GM23338 (cell line): ENCODE measurements around the gene FBXO46. TPM values are rescaled to one million over a fixed set of nuclear protein-coding genes. Genes with fewer than 3 reads are reported as not detected.

ENCODE experiments used
- ATAC-seq: fragments of 200-7000 bp; cut with Tn5 transposase; 3 replicates; pipeline ENCODE4 v1.9.1; 2020
- DNase-seq: peaks from one replicate; pipeline ENCODE4 v3.0.0-alpha.2; 2015; ENCODE audit warnings: low spot score
- H2AFZ ChIP-seq: fragments of 200-600 bp; sonication (generic); 2 replicates; pipeline ENCODE4 v1.8.0; 2016; ENCODE audit warnings: antibody characterized with exemption, mild to moderate bottlenecking, moderate library complexity
- H3F3A ChIP-seq: fragments of 200-600 bp; sonication (generic); replicated peaks from 2 replicates; pipeline ENCODE4 v1.8.0; 2017; ENCODE audit warnings: antibody characterized with exemption, mixed run types, low read depth
- H3K27ac ChIP-seq: fragments of 200-600 bp; sonication (generic); 2 replicates; pipeline ENCODE4 v1.6.1; 2016; ENCODE audit warnings: low read depth
- H3K27me3 ChIP-seq: fragments of 200-600 bp; sonication (generic); 2 replicates; pipeline ENCODE4 v1.8.0; 2016; ENCODE audit warnings: mild to moderate bottlenecking, mixed run types, moderate library complexity; ENCODE audit not compliant: insufficient read depth
- H3K36me3 ChIP-seq: fragments of 200-600 bp; sonication (generic); 2 replicates; pipeline ENCODE4 v1.8.0; 2016; ENCODE audit warnings: mild to moderate bottlenecking; ENCODE audit not compliant: insufficient read depth
- H3K4me1 ChIP-seq: fragments of 200-600 bp; sonication (generic); 2 replicates; pipeline ENCODE4 v1.8.0; 2016; ENCODE audit warnings: mild to moderate bottlenecking, moderate library complexity; ENCODE audit not compliant: insufficient read depth
- H3K4me2 ChIP-seq: fragments of 200-600 bp; sonication (generic); 2 replicates; pipeline ENCODE4 v1.7.1; 2017; ENCODE audit warnings: mixed run types
- H3K4me3 ChIP-seq: fragments of 200-600 bp; sonication (generic); 2 replicates; pipeline ENCODE4 v1.6.1; 2016; ENCODE audit warnings: mixed run types
- H3K79me2 ChIP-seq: fragments of 200-600 bp; sonication (generic); replicated peaks from 2 replicates; pipeline ENCODE4 v1.8.0; 2017; ENCODE audit warnings: mild to moderate bottlenecking; ENCODE audit not compliant: insufficient read depth
- H3K9me2 ChIP-seq: fragments of 200-600 bp; sonication (generic); 2 replicates; pipeline ENCODE4 v1.8.0; 2017; ENCODE audit not compliant: insufficient read depth
- H4K20me1 ChIP-seq: fragments of 200-600 bp; sonication (generic); replicated peaks from 2 replicates; pipeline ENCODE4 v1.8.0; 2017; ENCODE audit warnings: mild to moderate bottlenecking; ENCODE audit not compliant: insufficient read depth
- H3K27ac Mint-ChIP-seq: 2 replicates; pipeline ENCODE4 v1.8.0; 2020; ENCODE audit warnings: inconsistent platforms, mild to moderate bottlenecking, moderate library complexity, mixed read lengths
- H3K27me3 Mint-ChIP-seq: 3 replicates; pipeline ENCODE4 v1.8.0; 2022; ENCODE audit warnings: low read depth, mild to moderate bottlenecking, moderate library complexity, mixed read lengths, inconsistent platforms; ENCODE audit not compliant: insufficient read depth, poor library complexity
- H3K36me3 Mint-ChIP-seq: 3 replicates; pipeline ENCODE4 v1.8.0; 2021; ENCODE audit warnings: low read depth, mild to moderate bottlenecking, inconsistent platforms, moderate library complexity, mixed read lengths
- H3K4me1 Mint-ChIP-seq: 3 replicates; pipeline ENCODE4 v1.8.0; 2020; ENCODE audit warnings: mild to moderate bottlenecking, inconsistent platforms, mixed read lengths
- H3K4me3 Mint-ChIP-seq: 3 replicates; pipeline ENCODE4 v1.8.0; 2021; ENCODE audit warnings: moderate library complexity, mild to moderate bottlenecking, inconsistent platforms, mixed read lengths
- H3K9me3 Mint-ChIP-seq: 3 replicates; pipeline ENCODE4 v1.8.0; 2020; ENCODE audit warnings: moderate library complexity, mild to moderate bottlenecking, inconsistent platforms, mixed read lengths
- CREB1 ChIP-seq: fragments of 250-450 bp; sonication (Bioruptor Pico); IDR thresholded peaks from 2 replicates; pipeline ENCODE4 v1.5.0; 2020; ENCODE audit warnings: low read depth, mild to moderate bottlenecking, moderate library complexity
- EZH2 ChIP-seq: fragments of 200-600 bp; sonication (generic); IDR thresholded peaks from one replicate; pipeline ENCODE4 v1.8.0; 2017; ENCODE audit warnings: antibody characterized with exemption, mild to moderate bottlenecking, low read depth; ENCODE audit not compliant: unreplicated experiment
- EZH2phosphoT487 ChIP-seq: fragments of 200-600 bp; sonication (generic); IDR thresholded peaks from one replicate; pipeline ENCODE4 v1.8.1; 2018; ENCODE audit warnings: antibody characterized with exemption; ENCODE audit not compliant: unreplicated experiment
- JUNB ChIP-seq: IDR thresholded peaks from one replicate; pipeline ENCODE4 v1.6.1; 2016; ENCODE audit warnings: antibody characterized with exemption; ENCODE audit not compliant: unreplicated experiment
- NANOG ChIP-seq: IDR thresholded peaks from 2 replicates; pipeline ENCODE4 v1.6.1; 2016; ENCODE audit warnings: antibody characterized with exemption, borderline replicate concordance
- POLR2AphosphoS5 ChIP-seq: IDR thresholded peaks from 2 replicates; pipeline ENCODE4 v1.6.1; 2016; ENCODE audit warnings: antibody characterized with exemption, low read depth
- STAT1 ChIP-seq: IDR thresholded peaks from one replicate; pipeline ENCODE4 v1.6.1; 2016; ENCODE audit warnings: antibody characterized with exemption; ENCODE audit not compliant: unreplicated experiment
- ZNF114 ChIP-seq: fragments of 250-450 bp; sonication (Bioruptor Pico); IDR thresholded peaks from 2 replicates; pipeline ENCODE4 v1.5.0; 2020; ENCODE audit warnings: mild to moderate bottlenecking, moderate library complexity
- ZNF331 ChIP-seq: fragments of 250-450 bp; sonication (Bioruptor Pico); IDR thresholded peaks from 2 replicates; pipeline ENCODE4 v1.5.0; 2020; ENCODE audit warnings: low read depth, mild to moderate bottlenecking, moderate library complexity
- polyA plus RNA-seq: library from polyadenylated mRNA; unstranded; fragments of >200 nt; fragmentation: Nextera tagmentation; extraction: Ambion mirVana; gene quantifications from 2 replicates; pipeline ENCODE4 v1.2.1, GENCODE V29; 2016
- total RNA-seq: library from RNA; depleted of rRNA; stranded (reverse); fragments of >200 nt; shearing (Covaris generic); gene quantifications from 2 replicates; pipeline ENCODE4 v1.2.3, GENCODE V29; 2014
- TF ChIP-seq, protein P1 (sequence below): fragments of 250-450 bp; sonication (Bioruptor Pico); IDR thresholded peaks from 2 replicates; pipeline ENCODE4 v1.5.0; 2020; ENCODE audit warnings: mild to moderate bottlenecking, moderate library complexity
- TF ChIP-seq, protein P2 (sequence below), 2 experiments: fragments of 200-600 bp in 1 of 2; sonication (generic) in 1 of 2; conservative IDR thresholded peaks; 2 replicates each; pipeline versions ENCODE4 v1.5.1 to v1.6.1; 2016 to 2017; ENCODE audit warnings: antibody characterized with exemption in 2 of 2, low read depth in 2 of 2, mild to moderate bottlenecking in 2 of 2, moderate library complexity in 1 of 2
- TF ChIP-seq, protein P3 (sequence below): IDR thresholded peaks from 2 replicates; pipeline ENCODE4 v1.6.1; 2016; ENCODE audit warnings: antibody characterized with exemption
- TF ChIP-seq, protein P4 (sequence below): IDR thresholded peaks from one replicate; pipeline ENCODE4 v1.6.1; 2018; ENCODE audit warnings: antibody characterized with exemption; ENCODE audit not compliant: unreplicated experiment

The FBXO46 gene
- total and polyA plus RNA-seq, 2 experiments from 2014 or later, result 9.4 to 35.8 TPM

DNA sequence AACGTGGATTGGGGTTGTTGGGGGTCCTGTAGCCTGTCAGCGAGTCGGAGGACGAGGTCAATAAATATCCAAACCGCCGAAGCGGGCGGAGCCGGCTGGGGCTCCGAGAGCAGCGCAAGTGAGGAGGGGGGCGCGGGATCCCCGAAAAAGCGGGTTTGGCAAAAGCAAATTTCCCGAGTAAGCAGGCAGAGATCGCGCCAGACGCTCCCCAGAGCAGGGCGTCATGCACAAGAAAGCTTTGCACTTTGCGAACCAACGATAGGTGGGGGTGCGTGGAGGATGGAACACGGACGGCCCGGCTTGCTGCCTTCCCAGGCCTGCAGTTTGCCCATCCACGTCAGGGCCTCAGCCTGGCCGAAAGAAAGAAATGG, 39.1 kb upstream of the FBXO46 start:
- DNase-seq, result peak; percentile 44
- Histone ChIP-seq H3K36me3 (0 out of 2 replicates have a peak, but pooled peaks cover 3% of the 10 kb centered on the region), H3K79me2 (no peaks in the 10 kb centered on the region), H3K4me3 (peak overlapping the region; percentile 76), H3K4me1 (peaks cover 26% of the 10 kb centered on the region), H3K27ac (peak overlapping the region; percentile 97), H4K20me1 (peaks cover 3% of the 10 kb centered on the region; the same call in 1 of the 2 replicates), H3K27me3 (no peaks in the 10 kb centered on the region), H3K4me2 (peak overlapping the region; percentile 99), H3K9me2 (no peaks in the 10 kb centered on the region), H2AFZ (no peak overlapping the region), H3F3A (peaks cover 25% of the 10 kb centered on the region)
- H3K4me3 Mint-ChIP-seq, result peak overlapping the region; percentile 91
- no peaks in the 10 kb centered on the region for H3K9me3 Mint-ChIP-seq
- TF ChIP-seq POLR2AphosphoS5 (no peak; the same call in 1 of the 2 replicates), ZNF114 (CRISPR knock-in tag) (no peak), NANOG (no peak), STAT1 (no peak), EZH2phosphoT487 (no peak), EZH2 (no peak), ZNF331 (CRISPR knock-in tag) (no peak), CREB1 (CRISPR knock-in tag) (no peak), JUNB (no peak)
- TF ChIP-seq, protein P1, sequence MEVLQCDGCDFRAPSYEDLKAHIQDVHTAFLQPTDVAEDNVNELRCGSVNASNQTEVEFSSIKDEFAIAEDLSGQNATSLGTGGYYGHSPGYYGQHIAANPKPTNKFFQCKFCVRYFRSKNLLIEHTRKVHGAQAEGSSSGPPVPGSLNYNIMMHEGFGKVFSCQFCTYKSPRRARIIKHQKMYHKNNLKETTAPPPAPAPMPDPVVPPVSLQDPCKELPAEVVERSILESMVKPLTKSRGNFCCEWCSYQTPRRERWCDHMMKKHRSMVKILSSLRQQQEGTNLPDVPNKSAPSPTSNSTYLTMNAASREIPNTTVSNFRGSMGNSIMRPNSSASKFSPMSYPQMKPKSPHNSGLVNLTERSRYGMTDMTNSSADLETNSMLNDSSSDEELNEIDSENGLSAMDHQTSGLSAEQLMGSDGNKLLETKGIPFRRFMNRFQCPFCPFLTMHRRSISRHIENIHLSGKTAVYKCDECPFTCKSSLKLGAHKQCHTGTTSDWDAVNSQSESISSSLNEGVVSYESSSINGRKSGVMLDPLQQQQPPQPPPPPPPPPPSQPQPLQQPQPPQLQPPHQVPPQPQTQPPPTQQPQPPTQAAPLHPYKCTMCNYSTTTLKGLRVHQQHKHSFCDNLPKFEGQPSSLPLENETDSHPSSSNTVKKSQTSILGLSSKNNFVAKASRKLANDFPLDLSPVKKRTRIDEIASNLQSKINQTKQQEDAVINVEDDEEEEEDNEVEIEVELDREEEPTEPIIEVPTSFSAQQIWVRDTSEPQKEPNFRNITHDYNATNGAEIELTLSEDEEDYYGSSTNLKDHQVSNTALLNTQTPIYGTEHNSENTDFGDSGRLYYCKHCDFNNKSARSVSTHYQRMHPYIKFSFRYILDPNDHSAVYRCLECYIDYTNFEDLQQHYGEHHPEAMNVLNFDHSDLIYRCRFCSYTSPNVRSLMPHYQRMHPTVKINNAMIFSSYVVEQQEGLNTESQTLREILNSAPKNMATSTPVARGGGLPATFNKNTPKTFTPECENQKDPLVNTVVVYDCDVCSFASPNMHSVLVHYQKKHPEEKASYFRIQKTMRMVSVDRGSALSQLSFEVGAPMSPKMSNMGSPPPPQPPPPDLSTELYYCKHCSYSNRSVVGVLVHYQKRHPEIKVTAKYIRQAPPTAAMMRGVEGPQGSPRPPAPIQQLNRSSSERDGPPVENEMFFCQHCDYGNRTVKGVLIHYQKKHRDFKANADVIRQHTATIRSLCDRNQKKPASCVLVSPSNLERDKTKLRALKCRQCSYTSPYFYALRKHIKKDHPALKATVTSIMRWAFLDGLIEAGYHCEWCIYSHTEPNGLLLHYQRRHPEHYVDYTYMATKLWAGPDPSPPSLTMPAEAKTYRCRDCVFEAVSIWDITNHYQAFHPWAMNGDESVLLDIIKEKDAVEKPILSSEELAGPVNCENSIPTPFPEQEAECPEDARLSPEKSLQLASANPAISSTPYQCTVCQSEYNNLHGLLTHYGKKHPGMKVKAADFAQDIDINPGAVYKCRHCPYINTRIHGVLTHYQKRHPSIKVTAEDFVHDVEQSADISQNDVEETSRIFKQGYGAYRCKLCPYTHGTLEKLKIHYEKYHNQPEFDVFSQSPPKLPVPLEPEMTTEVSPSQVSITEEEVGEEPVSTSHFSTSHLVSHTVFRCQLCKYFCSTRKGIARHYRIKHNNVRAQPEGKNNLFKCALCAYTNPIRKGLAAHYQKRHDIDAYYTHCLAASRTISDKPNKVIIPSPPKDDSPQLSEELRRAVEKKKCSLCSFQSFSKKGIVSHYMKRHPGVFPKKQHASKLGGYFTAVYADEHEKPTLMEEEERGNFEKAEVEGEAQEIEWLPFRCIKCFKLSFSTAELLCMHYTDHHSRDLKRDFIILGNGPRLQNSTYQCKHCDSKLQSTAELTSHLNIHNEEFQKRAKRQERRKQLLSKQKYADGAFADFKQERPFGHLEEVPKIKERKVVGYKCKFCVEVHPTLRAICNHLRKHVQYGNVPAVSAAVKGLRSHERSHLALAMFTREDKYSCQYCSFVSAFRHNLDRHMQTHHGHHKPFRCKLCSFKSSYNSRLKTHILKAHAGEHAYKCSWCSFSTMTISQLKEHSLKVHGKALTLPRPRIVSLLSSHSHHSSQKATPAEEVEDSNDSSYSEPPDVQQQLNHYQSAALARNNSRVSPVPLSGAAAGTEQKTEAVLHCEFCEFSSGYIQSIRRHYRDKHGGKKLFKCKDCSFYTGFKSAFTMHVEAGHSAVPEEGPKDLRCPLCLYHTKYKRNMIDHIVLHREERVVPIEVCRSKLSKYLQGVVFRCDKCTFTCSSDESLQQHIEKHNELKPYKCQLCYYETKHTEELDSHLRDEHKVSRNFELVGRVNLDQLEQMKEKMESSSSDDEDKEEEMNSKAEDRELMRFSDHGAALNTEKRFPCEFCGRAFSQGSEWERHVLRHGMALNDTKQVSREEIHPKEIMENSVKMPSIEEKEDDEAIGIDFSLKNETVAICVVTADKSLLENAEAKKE (CRISPR knock-in tag), result no peak
- TF ChIP-seq, protein P2, sequence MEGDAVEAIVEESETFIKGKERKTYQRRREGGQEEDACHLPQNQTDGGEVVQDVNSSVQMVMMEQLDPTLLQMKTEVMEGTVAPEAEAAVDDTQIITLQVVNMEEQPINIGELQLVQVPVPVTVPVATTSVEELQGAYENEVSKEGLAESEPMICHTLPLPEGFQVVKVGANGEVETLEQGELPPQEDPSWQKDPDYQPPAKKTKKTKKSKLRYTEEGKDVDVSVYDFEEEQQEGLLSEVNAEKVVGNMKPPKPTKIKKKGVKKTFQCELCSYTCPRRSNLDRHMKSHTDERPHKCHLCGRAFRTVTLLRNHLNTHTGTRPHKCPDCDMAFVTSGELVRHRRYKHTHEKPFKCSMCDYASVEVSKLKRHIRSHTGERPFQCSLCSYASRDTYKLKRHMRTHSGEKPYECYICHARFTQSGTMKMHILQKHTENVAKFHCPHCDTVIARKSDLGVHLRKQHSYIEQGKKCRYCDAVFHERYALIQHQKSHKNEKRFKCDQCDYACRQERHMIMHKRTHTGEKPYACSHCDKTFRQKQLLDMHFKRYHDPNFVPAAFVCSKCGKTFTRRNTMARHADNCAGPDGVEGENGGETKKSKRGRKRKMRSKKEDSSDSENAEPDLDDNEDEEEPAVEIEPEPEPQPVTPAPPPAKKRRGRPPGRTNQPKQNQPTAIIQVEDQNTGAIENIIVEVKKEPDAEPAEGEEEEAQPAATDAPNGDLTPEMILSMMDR (conservative IDR thresholded peaks at IDR 0.05; ENCODE audit: low read depth in 2 of 2), result no peak
- TF ChIP-seq, protein P3, sequence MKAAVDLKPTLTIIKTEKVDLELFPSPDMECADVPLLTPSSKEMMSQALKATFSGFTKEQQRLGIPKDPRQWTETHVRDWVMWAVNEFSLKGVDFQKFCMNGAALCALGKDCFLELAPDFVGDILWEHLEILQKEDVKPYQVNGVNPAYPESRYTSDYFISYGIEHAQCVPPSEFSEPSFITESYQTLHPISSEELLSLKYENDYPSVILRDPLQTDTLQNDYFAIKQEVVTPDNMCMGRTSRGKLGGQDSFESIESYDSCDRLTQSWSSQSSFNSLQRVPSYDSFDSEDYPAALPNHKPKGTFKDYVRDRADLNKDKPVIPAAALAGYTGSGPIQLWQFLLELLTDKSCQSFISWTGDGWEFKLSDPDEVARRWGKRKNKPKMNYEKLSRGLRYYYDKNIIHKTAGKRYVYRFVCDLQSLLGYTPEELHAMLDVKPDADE, result no peak
- TF ChIP-seq, protein P4, sequence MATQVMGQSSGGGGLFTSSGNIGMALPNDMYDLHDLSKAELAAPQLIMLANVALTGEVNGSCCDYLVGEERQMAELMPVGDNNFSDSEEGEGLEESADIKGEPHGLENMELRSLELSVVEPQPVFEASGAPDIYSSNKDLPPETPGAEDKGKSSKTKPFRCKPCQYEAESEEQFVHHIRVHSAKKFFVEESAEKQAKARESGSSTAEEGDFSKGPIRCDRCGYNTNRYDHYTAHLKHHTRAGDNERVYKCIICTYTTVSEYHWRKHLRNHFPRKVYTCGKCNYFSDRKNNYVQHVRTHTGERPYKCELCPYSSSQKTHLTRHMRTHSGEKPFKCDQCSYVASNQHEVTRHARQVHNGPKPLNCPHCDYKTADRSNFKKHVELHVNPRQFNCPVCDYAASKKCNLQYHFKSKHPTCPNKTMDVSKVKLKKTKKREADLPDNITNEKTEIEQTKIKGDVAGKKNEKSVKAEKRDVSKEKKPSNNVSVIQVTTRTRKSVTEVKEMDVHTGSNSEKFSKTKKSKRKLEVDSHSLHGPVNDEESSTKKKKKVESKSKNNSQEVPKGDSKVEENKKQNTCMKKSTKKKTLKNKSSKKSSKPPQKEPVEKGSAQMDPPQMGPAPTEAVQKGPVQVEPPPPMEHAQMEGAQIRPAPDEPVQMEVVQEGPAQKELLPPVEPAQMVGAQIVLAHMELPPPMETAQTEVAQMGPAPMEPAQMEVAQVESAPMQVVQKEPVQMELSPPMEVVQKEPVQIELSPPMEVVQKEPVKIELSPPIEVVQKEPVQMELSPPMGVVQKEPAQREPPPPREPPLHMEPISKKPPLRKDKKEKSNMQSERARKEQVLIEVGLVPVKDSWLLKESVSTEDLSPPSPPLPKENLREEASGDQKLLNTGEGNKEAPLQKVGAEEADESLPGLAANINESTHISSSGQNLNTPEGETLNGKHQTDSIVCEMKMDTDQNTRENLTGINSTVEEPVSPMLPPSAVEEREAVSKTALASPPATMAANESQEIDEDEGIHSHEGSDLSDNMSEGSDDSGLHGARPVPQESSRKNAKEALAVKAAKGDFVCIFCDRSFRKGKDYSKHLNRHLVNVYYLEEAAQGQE, result no peak
- peaks cover 34% of the 10 kb centered on the region for H3K27me3 Mint-ChIP-seq
- peaks cover 20% of the 10 kb centered on the region for H3K36me3 Mint-ChIP-seq
- ATAC-seq, result no peak
- H3K4me1 Mint-ChIP-seq, result peaks cover 23% of the 10 kb centered on the region
- peak overlapping the region; percentile 99 for H3K27ac Mint-ChIP-seq
